GM19397 (cell line): Measurements from ENCODE around the gene NLGN3.

Source experiments
- ATAC-seq: cut with Tn5 transposase; IDR thresholded peaks from one replicate; pipeline ENCODE4 v1.9.1; 2021; ENCODE audit warnings: mild to moderate bottlenecking, moderate library complexity; ENCODE audit not compliant: unreplicated experiment

Gene NLGN3

DNA sequence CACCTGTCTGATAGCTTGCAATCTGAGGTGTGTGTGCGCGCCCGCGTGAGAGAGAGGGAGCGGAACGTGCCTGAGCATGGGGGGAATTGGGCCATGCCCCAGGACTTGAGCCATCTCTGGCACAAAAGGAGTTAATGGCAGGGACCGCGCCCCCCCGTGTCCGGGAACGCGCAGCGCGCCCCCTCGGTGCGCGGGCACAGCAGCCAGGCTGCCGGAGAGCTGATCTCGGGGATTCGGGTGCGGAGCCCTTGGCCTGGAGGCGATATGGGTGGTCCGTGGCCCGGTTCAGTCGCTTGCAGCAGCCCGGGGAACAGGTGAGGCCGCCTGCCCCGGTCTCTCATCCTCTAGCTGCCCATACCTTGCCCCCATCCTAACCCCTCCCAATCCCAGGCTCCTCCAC, at the start of gene NLGN3:
Gene NLGN3 (plus strand): TSS at position 191 of the 400 bp plus-strand sequence. CDS start 2,909 bp downstream, outside the sequence.
- no peak for ATAC-seq

DNA sequence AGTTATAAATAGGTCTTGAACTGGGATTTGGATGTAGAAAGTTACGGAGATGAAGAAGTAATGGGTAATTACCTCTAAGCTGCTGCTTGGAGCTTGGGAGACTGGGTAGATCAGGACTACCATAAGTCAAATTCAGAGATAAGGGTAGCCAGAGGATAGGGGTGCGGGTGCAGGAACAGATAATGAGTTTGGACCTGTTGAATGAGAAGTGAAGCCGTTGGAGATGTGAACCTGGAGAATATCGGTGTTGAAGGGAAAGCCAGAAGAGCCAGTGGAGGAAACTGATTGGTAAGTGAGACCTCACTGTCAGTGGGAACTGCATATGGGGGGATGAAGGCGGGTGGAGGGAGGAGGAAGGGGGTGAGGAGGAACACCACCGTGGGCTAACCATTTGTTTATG, 49.6 kb upstream of the NLGN3 start:
- ATAC-seq = no peak

DNA sequence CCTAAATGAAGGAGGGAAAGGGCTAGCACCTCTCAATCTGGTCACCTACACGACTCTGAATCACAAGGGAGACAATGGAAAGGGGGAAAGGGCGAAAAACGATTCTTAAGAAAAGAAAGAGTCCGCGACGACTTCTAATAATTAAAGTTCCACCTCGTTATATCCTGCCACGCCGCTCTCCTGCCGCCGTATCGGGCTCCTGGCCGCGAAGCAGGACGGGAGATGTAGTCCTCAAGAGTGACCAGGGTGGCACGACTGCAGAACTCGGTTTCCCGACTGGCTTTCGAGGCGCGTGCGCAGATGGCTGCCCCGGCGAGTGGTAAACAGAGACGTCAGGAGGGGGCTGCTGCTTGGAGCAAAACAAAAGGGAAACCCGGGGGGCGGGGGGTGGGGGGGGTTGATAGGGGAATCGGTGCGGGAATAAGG, 49.1 kb upstream of the NLGN3 start, which contains the start of gene FOXO4:
Gene FOXO4 (plus strand): TSS at position 297 of the 426 bp plus-strand sequence. CDS start 678 bp downstream, outside the sequence.
- peak; percentile 94 for ATAC-seq

DNA sequence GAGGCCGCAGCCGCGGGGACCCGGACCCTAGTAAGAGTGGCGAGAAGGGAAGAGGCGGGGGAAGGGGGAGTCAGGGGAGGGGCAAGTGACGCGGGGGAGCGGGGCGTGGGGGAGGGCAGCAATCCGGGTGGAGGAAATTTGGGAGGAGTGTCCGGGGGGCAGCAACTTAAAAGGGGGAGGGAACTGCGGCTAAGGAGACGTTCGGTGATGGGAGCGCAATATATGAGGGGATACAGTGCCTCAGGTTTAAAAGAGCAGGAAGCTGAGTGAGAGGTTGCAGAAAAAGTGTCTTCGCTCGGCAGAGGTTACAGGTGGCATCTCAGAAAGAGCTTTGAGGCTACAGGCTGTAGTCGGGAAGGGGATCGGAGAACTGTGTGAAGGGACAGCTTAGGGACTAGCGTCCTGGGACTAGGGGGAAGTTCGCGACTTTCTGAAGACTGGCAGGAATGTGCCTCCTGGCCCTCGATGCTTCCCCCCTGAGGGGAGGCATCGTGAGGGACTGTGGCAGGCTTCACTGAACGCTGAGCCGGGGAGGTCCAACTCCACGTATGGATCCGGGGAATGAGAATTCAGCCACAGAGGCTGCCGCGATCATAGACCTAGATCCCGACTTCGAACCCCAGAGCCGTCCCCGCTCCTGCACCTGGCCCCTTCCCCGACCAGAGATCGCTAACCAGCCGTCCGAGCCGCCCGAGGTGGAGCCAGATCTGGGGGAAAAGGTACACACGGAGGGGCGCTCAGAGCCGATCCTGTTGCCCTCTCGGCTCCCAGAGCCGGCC, 48.5 kb upstream of the NLGN3 start:
- ATAC-seq = no peak

DNA sequence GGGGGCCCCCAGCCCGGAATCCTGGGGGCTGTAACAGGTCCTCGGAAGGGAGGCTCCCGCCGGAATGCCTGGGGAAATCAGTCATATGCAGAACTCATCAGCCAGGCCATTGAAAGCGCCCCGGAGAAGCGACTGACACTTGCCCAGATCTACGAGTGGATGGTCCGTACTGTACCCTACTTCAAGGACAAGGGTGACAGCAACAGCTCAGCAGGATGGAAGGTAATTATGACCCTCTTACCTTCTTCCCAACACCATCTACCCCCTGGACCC, 47.9 kb upstream of the NLGN3 start:
- ATAC-seq = no peak

DNA sequence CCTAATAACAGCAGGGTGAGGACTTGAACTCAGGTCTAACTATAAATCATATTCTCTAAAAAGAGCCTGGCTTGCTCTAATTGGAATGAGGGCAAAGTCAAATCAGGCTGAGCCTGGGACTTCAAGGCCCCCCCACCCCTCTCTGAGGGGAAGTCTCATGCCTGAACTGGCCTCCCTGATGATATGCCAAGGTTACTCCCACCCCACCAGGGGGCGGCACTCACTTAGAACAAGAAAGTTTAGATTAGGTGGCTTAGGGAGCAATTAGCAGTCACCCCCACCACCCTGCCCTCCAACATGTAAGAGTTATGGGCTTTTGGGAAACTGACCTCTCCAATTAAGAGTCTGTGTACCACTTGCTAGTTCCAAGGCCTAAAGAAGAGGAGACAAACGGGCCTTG, 46.3 kb upstream of the NLGN3 start:
- ATAC-seq = no peak

DNA sequence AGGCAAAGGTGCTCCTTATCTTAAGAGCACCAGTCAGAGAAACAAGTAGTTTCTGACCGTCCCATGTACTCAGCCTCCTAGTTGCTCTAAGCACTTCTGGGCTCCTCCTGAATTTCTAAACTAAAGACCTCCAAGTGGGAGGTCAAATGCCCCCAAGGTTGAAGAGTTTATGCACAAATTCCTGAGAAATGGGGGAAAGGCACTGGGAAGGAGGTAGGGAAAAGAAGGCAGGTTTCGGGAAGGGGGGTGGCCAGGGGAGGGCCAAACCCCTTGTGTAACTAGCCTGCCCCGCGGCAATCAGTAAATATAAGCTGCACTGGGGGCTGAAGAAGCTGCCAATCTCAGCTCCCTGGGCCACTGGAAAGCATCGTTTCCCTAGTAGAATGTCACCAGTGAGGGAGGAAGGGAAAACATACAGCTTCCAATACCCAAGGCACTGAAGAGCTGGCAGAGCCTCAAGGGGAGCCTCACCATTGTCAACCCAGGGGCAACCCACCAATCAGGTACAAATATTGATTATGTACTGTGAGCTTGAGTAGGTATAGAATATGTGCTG, 45.6 kb upstream of the NLGN3 start:
- ATAC-seq = no peak

DNA sequence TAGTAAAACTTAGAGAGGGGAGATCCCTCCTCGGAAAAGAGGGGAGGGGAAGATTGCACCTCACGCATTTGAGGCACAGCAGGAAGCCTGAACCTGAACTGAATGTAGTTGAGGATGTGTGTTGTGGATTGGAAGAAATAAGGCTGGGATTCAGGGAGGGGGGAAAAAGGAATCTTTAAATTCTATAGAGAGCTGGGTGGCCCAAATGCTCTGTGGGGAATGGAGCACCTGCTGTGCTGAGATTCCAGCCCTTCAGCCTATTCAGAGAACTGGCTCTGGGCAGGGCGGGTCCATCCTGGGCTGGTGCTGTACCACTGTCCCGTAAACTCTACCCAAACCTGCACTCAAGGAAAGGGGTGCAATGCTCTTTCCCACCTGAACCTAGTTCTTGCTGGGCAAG, 44.9 kb upstream of the NLGN3 start:
- ATAC-seq = no peak

DNA sequence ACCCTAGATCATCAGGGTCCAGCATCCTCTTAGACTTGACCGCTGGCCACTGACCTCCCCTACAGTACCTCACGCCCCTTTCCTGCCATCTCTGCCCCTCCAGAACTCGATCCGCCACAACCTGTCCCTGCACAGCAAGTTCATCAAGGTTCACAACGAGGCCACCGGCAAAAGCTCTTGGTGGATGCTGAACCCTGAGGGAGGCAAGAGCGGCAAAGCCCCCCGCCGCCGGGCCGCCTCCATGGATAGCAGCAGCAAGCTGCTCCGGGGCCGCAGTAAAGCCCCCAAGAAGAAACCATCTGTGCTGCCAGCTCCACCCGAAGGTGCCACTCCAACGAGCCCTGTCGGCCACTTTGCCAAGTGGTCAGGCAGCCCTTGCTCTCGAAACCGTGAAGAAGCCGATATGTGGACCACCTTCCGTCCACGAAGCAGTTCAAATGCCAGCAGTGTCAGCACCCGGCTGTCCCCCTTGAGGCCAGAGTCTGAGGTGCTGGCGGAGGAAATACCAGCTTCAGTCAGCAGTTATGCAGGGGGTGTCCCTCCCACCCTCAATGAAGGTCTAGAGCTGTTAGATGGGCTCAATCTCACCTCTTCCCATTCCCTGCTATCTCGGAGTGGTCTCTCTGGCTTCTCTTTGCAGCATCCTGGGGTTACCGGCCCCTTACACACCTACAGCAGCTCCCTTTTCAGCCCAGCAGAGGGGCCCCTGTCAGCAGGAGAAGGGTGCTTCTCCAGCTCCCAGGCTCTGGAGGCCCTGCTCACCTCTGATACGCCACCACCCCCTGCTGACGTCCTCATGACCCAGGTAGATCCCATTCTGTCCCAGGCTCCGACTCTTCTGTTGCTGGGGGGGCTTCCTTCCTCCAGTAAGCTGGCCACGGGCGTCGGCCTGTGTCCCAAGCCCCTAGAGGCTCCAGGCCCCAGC, 43.8 kb upstream of the NLGN3 start:
- no peak for ATAC-seq

DNA sequence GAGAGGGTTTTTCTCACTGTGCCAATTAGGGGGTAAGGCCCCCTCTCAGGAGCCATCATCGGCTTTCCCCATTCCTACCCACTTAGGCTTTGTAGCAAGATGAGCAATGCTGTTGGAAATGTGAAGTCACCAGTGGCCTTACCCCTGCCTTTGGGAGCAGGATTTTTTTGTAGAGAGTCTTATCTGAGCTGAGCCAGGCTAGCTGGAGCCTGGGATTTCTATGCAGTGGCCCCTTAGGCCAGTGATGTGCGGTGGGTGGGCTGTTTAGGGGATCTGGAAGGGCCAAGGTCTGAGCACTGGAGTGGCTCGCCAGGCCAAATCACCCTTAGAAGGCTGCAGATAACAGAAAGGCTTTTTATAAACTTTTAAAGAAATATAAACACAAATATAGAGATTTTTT, 42.3 kb upstream of the NLGN3 start:
- ATAC-seq = no peak

DNA sequence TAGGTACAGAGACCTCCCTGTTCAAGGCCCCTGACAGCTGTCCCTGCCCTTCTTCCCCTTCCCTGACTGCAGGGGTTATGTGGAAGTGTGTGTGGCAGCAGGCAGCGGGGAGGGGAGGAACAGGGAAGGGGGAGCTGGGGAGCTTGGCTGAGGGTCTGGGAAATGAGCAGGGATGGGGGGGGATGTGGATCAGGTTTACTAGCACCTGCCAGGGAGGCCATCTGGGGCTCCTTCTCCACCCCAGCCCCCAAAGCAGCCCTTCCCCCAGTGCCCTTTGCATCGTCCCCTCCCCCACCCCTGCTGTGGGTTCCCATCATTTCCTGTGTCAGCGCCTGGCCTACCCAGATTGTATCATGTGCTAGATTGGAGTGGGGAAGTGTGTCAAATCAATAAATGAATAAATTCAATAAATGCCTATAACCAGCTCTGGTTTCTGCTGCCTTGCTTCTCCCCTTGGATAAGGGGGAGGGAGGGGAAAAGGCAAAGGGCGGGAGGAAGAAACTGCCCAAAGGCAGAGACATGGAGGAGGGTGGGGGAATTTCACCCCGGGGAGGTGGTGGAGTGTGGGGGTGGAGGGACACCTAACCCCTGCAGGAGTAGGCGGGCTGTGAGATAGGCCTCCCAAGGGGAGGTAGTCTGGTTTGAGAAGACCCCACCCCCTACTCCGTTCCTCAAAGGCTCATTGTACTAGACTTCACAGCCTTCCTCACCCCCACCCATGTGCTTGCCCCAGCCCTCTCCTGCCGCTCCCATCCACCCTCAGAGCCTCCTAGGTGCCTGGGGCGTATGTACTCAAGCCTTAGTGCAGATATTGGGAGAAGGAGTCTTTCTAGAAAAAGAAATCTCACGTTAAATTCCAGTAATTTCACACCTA, 41.3 kb upstream of the NLGN3 start:
- no peak for ATAC-seq

DNA sequence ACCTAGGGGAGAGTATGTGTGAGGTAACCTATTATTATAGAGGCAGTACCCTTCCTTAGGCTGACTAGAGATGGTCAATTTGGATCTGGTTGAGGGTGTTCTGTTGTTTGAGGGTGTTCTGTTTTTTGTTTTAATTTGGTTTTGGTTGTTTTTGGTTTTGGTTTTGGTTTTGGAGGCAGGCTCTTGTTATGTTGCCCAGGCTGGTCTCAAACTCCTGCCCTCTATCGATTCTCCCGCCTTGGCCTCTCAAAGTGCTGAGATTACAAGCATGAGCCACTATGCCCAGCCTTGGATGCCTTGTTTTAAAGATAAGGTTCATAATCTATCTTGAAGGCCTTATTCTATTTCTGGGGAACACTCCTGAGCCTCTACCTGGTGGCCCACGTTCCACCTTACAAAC, 39.0 kb upstream of the NLGN3 start:
- no peak for ATAC-seq

DNA sequence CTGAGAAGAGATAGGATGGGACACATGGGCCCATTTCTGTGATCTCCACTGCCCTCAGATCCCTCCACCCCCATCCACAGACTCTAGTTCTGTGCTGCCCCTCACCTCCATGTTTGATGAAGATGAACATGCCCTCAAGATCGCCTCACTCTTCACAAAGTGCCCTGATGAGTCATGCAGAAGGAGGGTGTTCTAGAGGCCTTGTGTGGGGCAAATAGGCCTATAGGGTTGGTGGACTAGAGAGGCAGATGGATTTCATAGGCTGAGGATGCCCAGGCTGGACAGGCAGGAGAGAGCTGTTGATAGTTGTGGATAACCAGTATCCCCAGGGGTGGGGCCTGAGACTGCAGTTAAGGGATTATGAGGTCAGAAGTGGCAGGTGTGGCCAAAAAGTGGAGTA, 38.2 kb upstream of the NLGN3 start, which contains the start of gene CXorf65:
Gene CXorf65 (minus strand): TSS at position 314 of the 400 bp plus-strand sequence. CDS start 184 bp downstream, at position 130.
- ATAC-seq = no peak

DNA sequence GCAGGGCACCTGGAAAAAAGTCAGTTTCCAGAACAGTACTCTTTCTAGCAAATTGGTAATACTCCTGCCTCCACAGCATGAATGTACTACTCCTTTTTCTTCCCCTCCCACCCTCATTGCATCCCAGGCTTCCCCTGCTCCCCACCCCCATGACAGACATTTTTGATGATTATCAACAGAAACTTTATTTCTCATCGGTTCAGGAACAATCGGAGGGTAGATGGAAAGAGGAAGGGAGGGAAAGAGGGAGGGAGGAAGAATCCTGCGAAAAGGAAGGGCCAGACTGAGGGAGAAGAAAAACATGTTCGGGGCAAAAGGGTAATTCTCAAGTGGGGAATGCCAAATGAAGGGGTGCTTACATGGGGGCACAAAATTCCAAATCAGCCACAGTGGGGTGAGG, 37.4 kb upstream of the NLGN3 start:
- no peak for ATAC-seq

DNA sequence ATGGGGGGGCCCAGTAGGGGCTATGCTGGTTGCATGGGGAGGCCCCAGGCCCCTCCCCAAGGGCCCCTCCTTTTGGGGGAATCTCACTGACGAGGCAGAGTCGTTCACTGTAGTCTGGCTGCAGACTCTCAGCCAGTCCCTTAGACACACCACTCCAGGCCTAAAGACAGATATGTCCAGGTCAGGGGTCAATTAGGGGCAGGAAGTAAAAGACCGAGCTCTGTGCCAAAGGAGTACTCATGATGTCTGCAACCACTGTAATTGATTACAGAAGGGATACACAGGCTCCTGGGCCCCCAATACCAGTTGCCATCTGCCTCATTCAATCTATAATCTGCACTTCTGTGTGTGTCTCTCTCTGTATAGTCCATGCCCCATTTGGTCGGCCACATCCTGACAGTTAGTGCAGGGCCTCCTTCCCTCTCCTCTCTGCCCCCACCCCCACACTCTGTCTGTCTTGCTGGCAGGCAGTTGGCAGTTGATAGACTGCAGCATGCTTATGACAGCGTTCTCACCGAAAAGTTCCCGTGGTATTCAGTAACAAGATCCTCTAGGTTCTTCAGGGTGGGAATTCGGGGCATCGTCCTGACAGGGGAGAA, 36.8 kb upstream of the NLGN3 start:
- ATAC-seq = no peak

DNA sequence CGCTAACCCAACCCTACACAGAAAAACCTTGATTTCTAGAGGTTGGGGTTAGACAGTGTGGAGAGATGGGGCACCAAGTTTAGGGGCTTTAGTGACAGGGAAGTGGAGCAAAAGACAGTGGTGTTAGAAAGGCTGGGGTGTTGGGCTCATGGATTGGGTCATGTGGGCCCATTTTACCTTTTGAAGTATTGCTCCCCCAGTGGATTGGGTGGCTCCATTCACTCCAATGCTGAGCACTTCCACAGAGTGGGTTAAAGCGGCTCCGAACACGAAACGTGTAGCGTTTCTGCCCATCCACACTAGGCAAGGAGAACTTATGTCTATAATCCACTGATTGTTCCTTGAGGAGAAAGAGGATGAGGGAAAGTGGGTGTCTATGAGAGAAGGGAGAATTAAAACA, 35.6 kb upstream of the NLGN3 start:
- ATAC-seq = no peak

DNA sequence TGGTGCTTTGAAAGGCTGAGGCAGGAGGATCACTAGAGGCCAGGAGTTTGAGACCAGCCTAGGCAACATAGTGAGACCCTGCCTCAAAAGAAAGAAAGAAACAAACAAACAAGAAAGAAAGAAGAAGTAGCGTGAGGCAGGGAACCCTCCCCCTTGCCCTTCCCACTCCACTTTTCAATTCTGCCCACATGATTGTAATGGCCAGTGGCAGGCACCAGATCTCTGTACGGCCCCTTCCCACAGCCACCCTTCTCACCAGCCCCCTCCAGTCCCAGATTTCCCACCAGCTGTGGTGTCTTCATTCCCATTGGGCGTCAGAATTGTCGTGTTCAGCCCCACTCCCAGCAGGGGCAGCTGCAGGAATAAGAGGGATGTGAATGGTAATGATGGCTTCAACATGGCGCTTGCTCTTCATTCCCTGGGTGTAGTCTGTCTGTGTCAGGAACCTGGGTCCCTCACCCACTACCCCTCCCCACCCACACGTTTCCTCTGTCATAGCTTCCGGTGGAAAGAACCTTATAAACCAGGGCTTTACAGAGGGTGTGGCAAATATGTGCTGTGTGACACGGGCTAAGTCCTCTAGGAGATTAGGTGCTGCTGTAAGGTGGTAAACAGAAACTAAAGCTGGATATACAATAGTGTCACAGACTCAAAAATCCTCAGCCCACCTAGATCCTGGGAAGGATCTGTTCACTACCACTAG, 33.3 kb upstream of the NLGN3 start, which contains the start of gene IL2RG:
Gene IL2RG (minus strand): TSS at position 437 of the 703 bp plus-strand sequence. CDS start 38 bp downstream, at position 399.
- ATAC-seq = peak; percentile 88

DNA sequence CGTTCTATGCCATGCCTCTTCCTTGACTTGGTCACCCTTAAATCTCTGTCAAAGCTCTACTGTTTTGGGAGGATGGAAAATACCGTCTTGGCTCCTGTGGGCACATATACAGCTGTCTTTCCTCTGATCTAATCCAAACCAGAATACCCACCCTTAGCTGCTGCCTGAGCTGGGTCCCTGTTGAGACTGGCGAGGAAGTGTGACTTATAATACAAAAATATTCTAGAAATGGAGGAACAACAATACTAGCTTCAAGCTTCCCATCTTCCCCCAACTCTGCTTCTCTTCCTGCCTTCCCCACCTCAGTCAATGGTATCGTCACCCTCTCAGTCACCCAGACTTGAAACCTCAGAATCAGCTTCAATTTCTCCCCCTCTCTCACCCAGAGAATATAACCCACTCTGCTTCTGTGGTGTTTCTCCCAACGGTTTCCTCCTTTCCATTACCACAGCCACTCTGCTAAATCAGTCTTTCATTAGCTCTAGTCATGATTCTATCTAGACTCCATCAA, 32.7 kb upstream of the NLGN3 start:
- peak; percentile 17 for ATAC-seq

DNA sequence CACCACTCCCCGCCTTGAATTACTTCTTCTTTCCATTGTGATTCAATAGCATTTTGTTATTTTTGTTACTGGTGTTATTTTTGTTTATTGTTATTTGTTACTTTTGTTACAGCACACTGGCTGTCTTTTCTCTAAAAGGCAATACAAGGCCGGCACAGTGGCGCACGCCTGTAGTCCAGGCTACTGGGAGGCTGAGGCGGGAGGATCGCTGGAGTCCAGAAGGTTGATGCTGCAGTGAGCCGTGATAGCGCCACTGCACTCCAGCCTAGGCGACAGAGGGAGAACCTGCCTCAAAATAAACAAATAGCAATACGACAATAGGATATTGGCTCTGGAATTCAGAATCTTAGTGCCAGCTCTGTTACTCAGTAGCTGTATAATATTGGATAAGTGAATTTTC, 27.3 kb upstream of the NLGN3 start:
- ATAC-seq = no peak
